Keratinocyte (primary cell): Measurements from ENCODE around the gene GLI3. TPM values are rescaled to one million over a fixed set of nuclear protein-coding genes. Genes with fewer than 3 reads are reported as not detected.
A peak's percentile ranks its signal among the peaks of the same experiment; 100 is the strongest.

Experiments used
- DNase-seq: peaks from one replicate; pipeline ENCODE4 v3.0.0-alpha.2; 2011; ENCODE audit warnings: low read depth, missing footprints, low spot score
- FAIRE-seq: peaks from 2 replicates; lab custom pipeline; 2011; peaks lifted over from hg19 to GRCh38; lab: Jason Lieb, UNC
- H2AFZ ChIP-seq: 2 replicates; pipeline ENCODE4 v1.6.0; 2012; ENCODE audit warnings: low read length, control low read depth, inconsistent platforms; ENCODE audit not compliant: control insufficient read depth
- H3K27ac ChIP-seq: 2 replicates; pipeline ENCODE4 v1.5.1; 2011; ENCODE audit warnings: low read length; ENCODE audit not compliant: control insufficient read depth, insufficient read depth
- H3K27me3 ChIP-seq: 3 replicates; pipeline ENCODE4 v1.6.0; 2011; ENCODE audit warnings: low read length; ENCODE audit not compliant: control insufficient read depth, insufficient read depth; ENCODE audit errors: extremely low read depth
- H3K36me3 ChIP-seq, 2 experiments: 2 replicates in 1 of 2; 3 replicates in 1 of 2; pipeline ENCODE4 v1.5.1; 2011; ENCODE audit warnings: low read length in 2 of 2, mild to moderate bottlenecking in 1 of 2; ENCODE audit not compliant: control insufficient read depth in 2 of 2, insufficient read depth in 2 of 2; ENCODE audit errors: extremely low read depth in 1 of 2
- H3K4me1 ChIP-seq: 3 replicates; pipeline ENCODE4 v1.5.1; 2011; ENCODE audit warnings: low read length; ENCODE audit not compliant: control insufficient read depth, insufficient read depth; ENCODE audit errors: extremely low read depth
- H3K4me2 ChIP-seq: 3 replicates; pipeline ENCODE4 v1.6.0; 2011; ENCODE audit warnings: low read depth, low read length; ENCODE audit not compliant: control insufficient read depth, insufficient read depth; ENCODE audit errors: extremely low read depth
- H3K4me3 ChIP-seq, 3 experiments: fragments of 200-600 bp in 1 of 3; sonication (generic) in 1 of 3; 2 replicates in 2 of 3; 3 replicates in 1 of 3; pipeline ENCODE4 v1.5.1; 2011 to 2016; ENCODE audit warnings: low read length in 3 of 3, mild to moderate bottlenecking in 3 of 3, control low read depth in 2 of 3, inconsistent platforms in 1 of 3, low read depth in 1 of 3, mixed read lengths in 1 of 3, mixed run types in 1 of 3, moderate library complexity in 1 of 3; ENCODE audit not compliant: control insufficient read depth in 2 of 3, insufficient read depth in 2 of 3; ENCODE audit errors: extremely low read depth in 1 of 3
- H3K79me2 ChIP-seq: 2 replicates; pipeline ENCODE4 v1.6.0; 2012; ENCODE audit warnings: low read length; ENCODE audit not compliant: control insufficient read depth, insufficient read depth
- H3K9ac ChIP-seq: 3 replicates; pipeline ENCODE4 v1.6.0; 2011; ENCODE audit warnings: low read length; ENCODE audit not compliant: control insufficient read depth, insufficient read depth; ENCODE audit errors: extremely low read depth
- H3K9me1 ChIP-seq: 3 replicates; pipeline ENCODE4 v1.6.0; 2011; ENCODE audit warnings: low read length; ENCODE audit not compliant: control insufficient read depth, insufficient read depth; ENCODE audit errors: extremely low read depth
- H3K9me3 ChIP-seq: 2 replicates; pipeline ENCODE4 v1.5.1; 2012; ENCODE audit warnings: low read depth, low read length; ENCODE audit not compliant: control insufficient read depth
- H4K20me1 ChIP-seq: 3 replicates; pipeline ENCODE4 v1.6.0; 2011; ENCODE audit warnings: low read length; ENCODE audit not compliant: control insufficient read depth, insufficient read depth; ENCODE audit errors: extremely low read depth
- CTCF ChIP-seq, 3 experiments: IDR thresholded peaks in 1 of 3; conservative IDR thresholded peaks in 1 of 3; optimal IDR thresholded peaks in 1 of 3; 2 replicates in 2 of 3; 3 replicates in 1 of 3; pipeline versions ENCODE3 to v1.5.1; 2011; ENCODE audit warnings: low read length in 3 of 3, mild to moderate bottlenecking in 3 of 3, moderate library complexity in 2 of 3, control low read depth in 1 of 3, inconsistent platforms in 1 of 3; ENCODE audit not compliant: insufficient read depth in 2 of 3; ENCODE audit errors: extremely low read depth in 1 of 3
- EZH2 ChIP-seq: IDR thresholded peaks from one replicate; pipeline ENCODE4 v1.6.1; 2012; ENCODE audit warnings: inconsistent platforms, mild to moderate bottlenecking, low read length, moderate library complexity
- dilution Hi-C: fragments of 300-500 bp; cut with MboI; formaldehyde crosslinking; loops from one replicate; pipeline ENCODE4 v1.7.0; 2020; ENCODE audit warnings: low sequenced_read_pairs; ENCODE audit not compliant: extremely low pct_ligation_motif_present
- polyA plus RNA-seq, 5 experiments: library from polyadenylated mRNA; depleted of rRNA in 3 of 5; stranded (reverse) in 3 of 5; stranded (forward) in 1 of 5; unstranded in 1 of 5; fragments of >200 nt; gene quantifications; 1 replicate in 1 of 5; 2 replicates in 3 of 5; 3 replicates in 1 of 5; pipeline versions ENCODE4 v1.2.1 to v1.2.3, GENCODE V29; 2011 to 2012; ENCODE audit warnings: missing spikeins in 2 of 5, low read depth in 1 of 5, low replicate concordance in 1 of 5

The GLI3 gene
- polyA plus RNA-seq, 1 donor (not counting 4 experiments of a cell fraction or from before 2014, with no cell fraction given) = 3.6 TPM

- no peak overlapping the region for H3K4me2 ChIP-seq
- no peaks in the 10 kb centered on the region for H3K9me3 ChIP-seq
- dilution Hi-C loops = no loop called here
- no peaks in the 10 kb centered on the region for H3K9me1 ChIP-seq
- H4K20me1 ChIP-seq = no peaks in the 10 kb centered on the region
- H3K36me3 ChIP-seq = peaks cover 10 to 18% of the 10 kb centered on the region in 2 experiments
- H2AFZ ChIP-seq = no peak overlapping the region
- no peak overlapping the region for H3K4me3 ChIP-seq
- no peak overlapping the region for H3K9ac ChIP-seq
- TF ChIP-seq EZH2 = no peak
- TF ChIP-seq CTCF (optimal IDR thresholded peaks at IDR 0.05 in 1 of 3, IDR thresholded peaks at IDR 0.05 in 1 of 3, conservative IDR thresholded peaks at IDR 0.05 in 1 of 3; ENCODE audit: extremely low read depth in 1 of 3, insufficient read depth in 2 of 3, low read length in 3 of 3) = peak in 1 of 3 experiments; percentile 22
- FAIRE-seq (no peak), DNase-seq (no peak)
- no peak overlapping the region for H3K27ac ChIP-seq
- no peaks in the 10 kb centered on the region for H3K27me3 ChIP-seq
- H3K79me2 ChIP-seq = no peaks in the 10 kb centered on the region
- no peaks in the 10 kb centered on the region for H3K4me1 ChIP-seq
These were observed 211.2 kb downstream of the GLI3 start for GRCh38 chr7:42025635-42026375.

- Histone ChIP-seq H4K20me1 (no peaks in the 10 kb centered on the region), H3K27me3 (no peaks in the 10 kb centered on the region), H3K4me1 (no peaks in the 10 kb centered on the region), H3K79me2 (no peaks in the 10 kb centered on the region), H3K27ac (no peak overlapping the region), H3K4me2 (no peak overlapping the region), H3K4me3 (no peak overlapping the region), H3K9ac (no peak overlapping the region), H2AFZ (no peak overlapping the region), H3K9me1 (no peaks in the 10 kb centered on the region), H3K9me3 (no peaks in the 10 kb centered on the region), H3K36me3 (peaks cover 12 to 18% of the 10 kb centered on the region in 2 experiments)
- TF ChIP-seq CTCF (optimal IDR thresholded peaks at IDR 0.05 in 1 of 3, IDR thresholded peaks at IDR 0.05 in 1 of 3, conservative IDR thresholded peaks at IDR 0.05 in 1 of 3; ENCODE audit: extremely low read depth in 1 of 3, insufficient read depth in 2 of 3, low read length in 3 of 3) = no peak
- no peak for TF ChIP-seq EZH2
- DNase-seq (no peak), FAIRE-seq (no peak)
- dilution Hi-C loops = no loop called here
These were observed 212.5 kb downstream of the GLI3 start for GRCh38 chr7:42024537-42024936.
